Astrocyte (in vitro differentiated cells and primary cell): ENCODE measurements around the gene APOC4. TPM values are rescaled to one million over a fixed set of nuclear protein-coding genes. Genes with fewer than 3 reads are reported as not detected.

ENCODE experiments used
- DNase-seq: peaks from one replicate; pipeline ENCODE4 v3.0.0-alpha.2; 2010; ENCODE audit warnings: low read depth
- FAIRE-seq: peaks from 2 replicates; lab custom pipeline; 2011; peaks lifted over from hg19 to GRCh38; lab: Jason Lieb, UNC
- H2AFZ ChIP-seq: 2 replicates; pipeline ENCODE4 v1.6.0; 2012; ENCODE audit warnings: low read depth, low read length, inconsistent platforms
- H3K27ac ChIP-seq: 2 replicates; pipeline ENCODE4 v1.5.1; 2011; ENCODE audit warnings: low read depth, low read length, inconsistent platforms
- H3K27me3 ChIP-seq: 2 replicates; pipeline ENCODE4 v1.6.0; 2011; ENCODE audit warnings: low read length, inconsistent platforms; ENCODE audit not compliant: insufficient read depth
- H3K36me3 ChIP-seq: 2 replicates; pipeline ENCODE4 v1.5.1; 2011; ENCODE audit warnings: low read length, inconsistent platforms; ENCODE audit not compliant: insufficient read depth
- H3K4me1 ChIP-seq: 2 replicates; pipeline ENCODE4 v1.5.1; 2011; ENCODE audit warnings: low read length, inconsistent platforms; ENCODE audit not compliant: insufficient read depth
- H3K4me2 ChIP-seq: 2 replicates; pipeline ENCODE4 v1.6.0; 2012; ENCODE audit warnings: low read length, inconsistent platforms
- H3K4me3 ChIP-seq: 2 replicates; pipeline ENCODE4 v1.5.1; 2011; ENCODE audit warnings: low read depth, mild to moderate bottlenecking, low read length, inconsistent platforms; ENCODE audit not compliant: insufficient read depth
- H3K79me2 ChIP-seq: 2 replicates; pipeline ENCODE4 v1.6.0; 2012; ENCODE audit warnings: mild to moderate bottlenecking, low read length, inconsistent platforms; ENCODE audit not compliant: insufficient read depth
- H3K9ac ChIP-seq: 2 replicates; pipeline ENCODE4 v1.6.0; 2012; ENCODE audit warnings: mild to moderate bottlenecking, low read length, inconsistent platforms
- H3K9me3 ChIP-seq: 2 replicates; pipeline ENCODE4 v1.5.1; 2012; ENCODE audit warnings: low read depth, mild to moderate bottlenecking, low read length, inconsistent platforms; ENCODE audit not compliant: insufficient read depth
- H4K20me1 ChIP-seq: 2 replicates; pipeline ENCODE4 v1.6.0; 2012; ENCODE audit warnings: low read length, inconsistent platforms; ENCODE audit not compliant: insufficient read depth
- H3K27ac Mint-ChIP-seq: one replicate; pipeline ENCODE4 v1.8.0; 2021; ENCODE audit warnings: mild to moderate bottlenecking, mixed read lengths; ENCODE audit not compliant: unreplicated experiment
- H3K27me3 Mint-ChIP-seq: one replicate; pipeline ENCODE4 v1.8.0; 2021; ENCODE audit warnings: low read depth, mixed read lengths; ENCODE audit not compliant: unreplicated experiment
- H3K36me3 Mint-ChIP-seq: one replicate; pipeline ENCODE4 v1.8.0; 2021; ENCODE audit warnings: low read depth, mixed read lengths; ENCODE audit not compliant: unreplicated experiment
- H3K4me1 Mint-ChIP-seq: one replicate; pipeline ENCODE4 v1.8.0; 2021; ENCODE audit warnings: low read depth, mixed read lengths; ENCODE audit not compliant: unreplicated experiment
- H3K4me3 Mint-ChIP-seq: one replicate; pipeline ENCODE4 v1.8.0; 2021; ENCODE audit warnings: mild to moderate bottlenecking, moderate library complexity, mixed read lengths; ENCODE audit not compliant: unreplicated experiment
- H3K9me3 Mint-ChIP-seq: one replicate; pipeline ENCODE4 v1.8.0; 2021; ENCODE audit warnings: mild to moderate bottlenecking, mixed read lengths; ENCODE audit not compliant: unreplicated experiment
- CTCF ChIP-seq: IDR thresholded peaks from 2 replicates; pipeline ENCODE4 v1.5.1; 2011; ENCODE audit warnings: low read depth, mild to moderate bottlenecking, inconsistent platforms, low read length, moderate library complexity; ENCODE audit not compliant: insufficient read depth
- EZH2 ChIP-seq: IDR thresholded peaks from 2 replicates; pipeline ENCODE4 v1.6.1; 2012; ENCODE audit warnings: mild to moderate bottlenecking, low read length, inconsistent platforms; ENCODE audit not compliant: insufficient read depth
- total RNA-seq: library from RNA; stranded (reverse); gene quantifications from 2 replicates; pipeline ENCODE4 v1.2.1, GENCODE V29; 2021

APOC4 gene
- total RNA-seq, 1 donor from 2014 or later: not detected

GRCh38 chr19:44992336-44993163, 50.5 kb downstream of the APOC4 start:
- Histone ChIP-seq H3K36me3 (peaks cover 7% of the 10 kb centered on the region), H2AFZ (no peak overlapping the region), H3K4me2 (no peak overlapping the region), H3K4me3 (no peak overlapping the region), H4K20me1 (no peaks in the 10 kb centered on the region), H3K9ac (no peak overlapping the region), H3K4me1 (no peaks in the 10 kb centered on the region), H3K27ac (no peak overlapping the region), H3K27me3 (no peaks in the 10 kb centered on the region), H3K79me2 (no peaks in the 10 kb centered on the region), H3K9me3 (no peaks in the 10 kb centered on the region)
- Mint-ChIP-seq H3K27ac (no peak overlapping the region), H3K27me3 (no peaks in the 10 kb centered on the region), H3K4me3 (no peak overlapping the region), H3K9me3 (no peaks in the 10 kb centered on the region), H3K4me1 (no peaks in the 10 kb centered on the region), H3K36me3 (peaks cover 5% of the 10 kb centered on the region)
- FAIRE-seq: no peak
- no peak for DNase-seq
- TF ChIP-seq CTCF: no peak
- TF ChIP-seq EZH2: no peak

- Histone ChIP-seq H3K9ac (no peak overlapping the region), H4K20me1 (no peaks in the 10 kb centered on the region), H3K79me2 (no peaks in the 10 kb centered on the region), H3K27ac (no peak overlapping the region), H3K9me3 (no peaks in the 10 kb centered on the region), H3K27me3 (no peaks in the 10 kb centered on the region), H3K4me3 (no peak overlapping the region), H3K4me1 (no peaks in the 10 kb centered on the region), H3K4me2 (no peak overlapping the region), H2AFZ (no peak overlapping the region), H3K36me3 (peaks cover 7% of the 10 kb centered on the region)
- no peaks in the 10 kb centered on the region for H3K9me3 Mint-ChIP-seq
- no peak overlapping the region for H3K27ac Mint-ChIP-seq
- peaks cover 2% of the 10 kb centered on the region for H3K36me3 Mint-ChIP-seq
- no peaks in the 10 kb centered on the region for H3K27me3 Mint-ChIP-seq
- H3K4me1 Mint-ChIP-seq: no peaks in the 10 kb centered on the region
- no peak for TF ChIP-seq EZH2
- no peak for TF ChIP-seq CTCF
- no peak for FAIRE-seq
- no peak for DNase-seq
- H3K4me3 Mint-ChIP-seq: no peak overlapping the region
Measured at GRCh38 chr19:44993526-44993925, 51.5 kb downstream of the APOC4 start.
